OCI-LY3 (cell line): ENCODE results near the gene GLB1L3.

Experiments
- CTCF ChIP-seq: fragments of 200-600, 300-600 bp; sonication (generic); IDR thresholded peaks from 2 replicates; pipeline ENCODE4 v1.5.1; 2014; ENCODE audit warnings: antibody characterized with exemption, low read length, low read depth
- EZH2phosphoT487 ChIP-seq: fragments of 200-600 bp; shearing (Covaris generic); IDR thresholded peaks from 2 replicates; pipeline ENCODE4 v1.6.1; 2018; ENCODE audit warnings: antibody characterized with exemption, mixed run types, low read depth

- TF ChIP-seq CTCF (no peak), EZH2phosphoT487 (no peak)
Measured at GRCh38 chr11:134275188-134275533, 1.0 kb upstream of the GLB1L3 start.
